Gastroesophageal sphincter (tissue), 4 donors: ENCODE results near the gene SMIM10L2A. TPM values are rescaled to one million over a fixed set of nuclear protein-coding genes. Genes with fewer than 3 reads are reported as not detected.
"Not testable (repeated sequence)": the region's sequence is repeated elsewhere in the genome, so short reads cannot be mapped to it uniquely, and the experiment has no call there.

ENCODE experiments used
- ATAC-seq: fragments of 150-250 bp; one replicate; pipeline ENCODE4 v1.9.1; 2016; ENCODE audit warnings: mild to moderate bottlenecking, moderate library complexity
- H3K27ac ChIP-seq, 4 donors: fragments of 200-600 bp; sonication (generic) in 3 of 4; 1 replicate in 3 of 4; 2 replicates in 1 of 4; pipeline ENCODE4 v1.5.1; 2016 to 2019
- H3K27me3 ChIP-seq: fragments of 200-600 bp; sonication (generic); one replicate; pipeline ENCODE4 v1.5.1; 2019
- H3K36me3 ChIP-seq, 2 donors: fragments of 200-600 bp; sonication (generic); one replicate each; pipeline ENCODE4 v1.5.1; 2019; ENCODE audit warnings: control low read depth in 1 of 2
- H3K4me1 ChIP-seq, 3 donors: fragments of 200-600 bp; sonication (generic); 1 replicate in 2 of 3; 2 replicates in 1 of 3; pipeline ENCODE4 v1.5.1; 2016 to 2019; ENCODE audit warnings: control low read depth in 2 of 3
- H3K4me3 ChIP-seq, 2 donors: fragments of 200-600 bp; sonication (generic); one replicate each; pipeline ENCODE4 v1.5.1; 2019; ENCODE audit warnings: mild to moderate bottlenecking in 1 of 2, moderate library complexity in 1 of 2
- H3K9me3 ChIP-seq, 3 donors: fragments of 200-600 bp; sonication (generic); one replicate each; pipeline ENCODE4 v1.5.1; 2017 to 2019; ENCODE audit warnings: control low read depth in 2 of 3
- EP300 ChIP-seq: sonication (generic); formaldehyde crosslinking; IDR thresholded peaks from one replicate; pipeline ENCODE4 v1.6.1; 2017; ENCODE audit warnings: antibody characterized with exemption, mild to moderate bottlenecking
- POLR2A ChIP-seq, 2 donors: fragments of 450-650 bp; IDR thresholded peaks; one replicate each; pipeline ENCODE4 v1.6.1; 2017; ENCODE audit warnings: antibody characterized with exemption in 2 of 2, mild to moderate bottlenecking in 2 of 2, moderate library complexity in 1 of 2
- POLR2AphosphoS5 ChIP-seq: sonication (generic); formaldehyde crosslinking; IDR thresholded peaks from one replicate; pipeline ENCODE4 v1.6.1; 2017; ENCODE audit warnings: antibody characterized with exemption
- WGBS, 2 donors: methylation state at CpG; one replicate each; pipeline ENCODE4 v1.1.5; 2018; ENCODE audit warnings: low coverage in 1 of 2; 5-methylcytosine and 5-hydroxymethylcytosine counted together
- total RNA-seq, 4 donors: library from RNA; depleted of rRNA; stranded (reverse); fragments of >200 nt; gene quantifications; one replicate each; pipeline ENCODE4 v1.1.0, GENCODE V29; 2016
- TF ChIP-seq, protein P1 (sequence below), 4 experiments: fragments of 200-600 bp in 2 of 4; fragments of 450-650 bp in 2 of 4; sonication (generic) in 1 of 4; IDR thresholded peaks; one replicate each; pipeline ENCODE4 v1.5.1; 2017 to 2019; ENCODE audit warnings: antibody characterized with exemption in 4 of 4, mild to moderate bottlenecking in 2 of 4, moderate library complexity in 2 of 4

The SMIM10L2A gene
- total RNA-seq, 4 donors from 2014 or later = 0.47 to 1.5 (median 1.1) TPM

DNA sequence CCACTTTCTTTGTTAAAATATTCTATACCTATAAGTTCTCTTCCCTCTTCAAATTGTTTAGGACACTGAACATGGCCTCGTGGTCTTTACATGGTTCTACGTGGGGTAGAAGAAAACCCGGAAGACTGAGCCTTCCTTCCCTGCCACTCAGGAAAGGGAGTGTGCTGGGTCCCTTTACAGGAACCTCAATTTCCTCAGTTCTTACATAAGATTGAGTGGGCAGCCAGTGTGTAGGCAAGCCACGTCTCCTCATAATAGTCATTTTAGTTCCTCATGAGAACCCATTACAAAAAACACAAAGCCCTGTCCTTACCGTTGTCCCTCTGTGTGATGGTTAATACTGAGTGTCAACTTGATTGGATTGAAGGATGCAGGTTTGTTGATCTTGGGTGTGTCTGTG, 28.7 kb upstream of the SMIM10L2A start:
- no peak for TF ChIP-seq EP300
- TF ChIP-seq POLR2AphosphoS5 = no peak
- no peak for TF ChIP-seq POLR2A (IDR thresholded peaks at IDR 0.05)
- TF ChIP-seq, protein P1, sequence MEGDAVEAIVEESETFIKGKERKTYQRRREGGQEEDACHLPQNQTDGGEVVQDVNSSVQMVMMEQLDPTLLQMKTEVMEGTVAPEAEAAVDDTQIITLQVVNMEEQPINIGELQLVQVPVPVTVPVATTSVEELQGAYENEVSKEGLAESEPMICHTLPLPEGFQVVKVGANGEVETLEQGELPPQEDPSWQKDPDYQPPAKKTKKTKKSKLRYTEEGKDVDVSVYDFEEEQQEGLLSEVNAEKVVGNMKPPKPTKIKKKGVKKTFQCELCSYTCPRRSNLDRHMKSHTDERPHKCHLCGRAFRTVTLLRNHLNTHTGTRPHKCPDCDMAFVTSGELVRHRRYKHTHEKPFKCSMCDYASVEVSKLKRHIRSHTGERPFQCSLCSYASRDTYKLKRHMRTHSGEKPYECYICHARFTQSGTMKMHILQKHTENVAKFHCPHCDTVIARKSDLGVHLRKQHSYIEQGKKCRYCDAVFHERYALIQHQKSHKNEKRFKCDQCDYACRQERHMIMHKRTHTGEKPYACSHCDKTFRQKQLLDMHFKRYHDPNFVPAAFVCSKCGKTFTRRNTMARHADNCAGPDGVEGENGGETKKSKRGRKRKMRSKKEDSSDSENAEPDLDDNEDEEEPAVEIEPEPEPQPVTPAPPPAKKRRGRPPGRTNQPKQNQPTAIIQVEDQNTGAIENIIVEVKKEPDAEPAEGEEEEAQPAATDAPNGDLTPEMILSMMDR (IDR thresholded peaks at IDR 0.05) = no peak
- 70% methylated on average over 4 of the region's 5 CpGs; no CpG with 5 or more reads in 1 of the 2 donors for WGBS, 2 donors
- ATAC-seq = no peak

DNA sequence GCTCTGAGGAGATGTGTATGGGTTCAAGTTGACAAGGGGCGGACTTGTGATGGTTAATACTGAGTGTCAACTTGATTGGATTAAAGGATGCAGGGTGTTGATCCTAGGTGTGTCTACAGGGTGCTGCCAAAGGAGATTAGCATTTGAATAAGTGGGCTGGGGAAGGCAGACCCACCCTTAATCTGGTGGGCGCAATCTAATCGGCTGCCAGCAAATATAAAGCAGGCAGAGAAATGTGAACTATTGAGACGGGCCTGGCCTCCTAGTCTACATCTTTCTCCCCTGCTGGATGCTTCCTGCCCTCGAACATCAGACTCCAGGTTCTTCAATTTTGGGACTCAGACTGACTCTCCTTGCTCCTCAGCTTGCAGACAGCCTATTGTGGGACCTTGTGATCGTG, 26.7 kb upstream of the SMIM10L2A start:
- 67 to 80% methylated on average over 1 to 4 of the region's 6 CpGs for WGBS, 2 donors
- TF ChIP-seq EP300 = no peak
- H3K9me3 ChIP-seq = no peaks in the 10 kb centered on the region
- no peak overlapping the region for H3K27ac ChIP-seq
- no peaks in the 10 kb centered on the region for H3K36me3 ChIP-seq
- H3K4me1 ChIP-seq = no peaks in the 10 kb centered on the region
- no peaks in the 10 kb centered on the region for H3K27me3 ChIP-seq
- no peak overlapping the region for H3K4me3 ChIP-seq
- ATAC-seq = no peak

More for the DNA sequence above, 28.7 kb upstream of the SMIM10L2A start:
- H3K36me3 ChIP-seq = no peaks in the 10 kb centered on the region
- no peaks in the 10 kb centered on the region for H3K4me1 ChIP-seq
- no peaks in the 10 kb centered on the region for H3K9me3 ChIP-seq
- H3K27ac ChIP-seq = no peak overlapping the region
- no peak overlapping the region for H3K4me3 ChIP-seq
- no peaks in the 10 kb centered on the region for H3K27me3 ChIP-seq

DNA sequence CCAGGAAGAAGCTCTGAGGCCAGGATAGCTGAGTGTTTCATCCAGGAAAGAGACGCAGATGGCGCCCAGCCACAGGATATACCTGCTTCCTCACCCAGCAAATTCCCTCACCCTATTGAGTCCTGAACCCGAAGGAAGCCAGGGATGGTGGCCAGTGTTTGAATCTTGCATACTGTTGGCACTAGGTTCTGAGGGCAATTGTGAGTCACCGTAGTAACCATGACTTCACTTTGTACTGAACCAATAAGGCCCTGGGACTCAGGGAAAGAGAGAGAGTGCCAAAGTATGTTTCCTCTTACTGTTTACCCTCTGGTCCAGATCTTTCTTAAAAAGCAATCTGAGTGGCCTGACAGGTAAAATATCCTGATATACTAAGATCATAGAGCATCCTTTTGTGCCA, 25.6 kb upstream of the SMIM10L2A start:
- Histone ChIP-seq H3K27ac (no peak overlapping the region), H3K4me1 (no peaks in the 10 kb centered on the region), H3K4me3 (no peak overlapping the region), H3K36me3 (no peaks in the 10 kb centered on the region), H3K9me3 (no peaks in the 10 kb centered on the region), H3K27me3 (no peaks in the 10 kb centered on the region)
- no peak for ATAC-seq
- WGBS, 2 donors = 50 to 94% methylated on average over 1 to 4 of the region's 4 CpGs
- no peak for TF ChIP-seq POLR2AphosphoS5

DNA sequence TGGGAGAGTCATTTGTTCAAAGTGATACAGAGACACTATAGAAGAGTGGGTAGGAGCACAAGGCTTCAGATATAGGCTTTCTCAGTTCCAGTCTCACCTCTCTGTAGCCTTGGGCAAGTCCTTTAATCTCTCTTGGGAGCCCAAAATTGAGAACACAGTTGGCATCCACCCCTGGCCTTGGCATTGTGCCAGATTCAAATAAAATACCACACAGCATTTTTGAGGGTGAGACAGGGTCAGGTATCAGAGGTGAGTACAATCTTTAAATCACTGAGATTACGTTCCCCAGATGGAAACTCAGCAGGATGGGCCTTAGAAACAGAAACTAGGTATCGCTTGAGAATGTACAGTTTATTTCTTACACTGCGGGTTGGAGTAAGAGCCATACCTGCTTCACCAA, 25.2 kb upstream of the SMIM10L2A start:
- Histone ChIP-seq H3K4me3 (no peak overlapping the region), H3K27me3 (no peaks in the 10 kb centered on the region), H3K27ac (no peak overlapping the region), H3K36me3 (no peaks in the 10 kb centered on the region), H3K9me3 (no peaks in the 10 kb centered on the region), H3K4me1 (no peaks in the 10 kb centered on the region)
- ATAC-seq = no peak
- TF ChIP-seq POLR2AphosphoS5 (no peak), EP300 (no peak), POLR2A (IDR thresholded peaks at IDR 0.05) (no peak)
- 77 to 93% methylated on average over 2 to 3 of the region's 3 CpGs for WGBS, 2 donors

DNA sequence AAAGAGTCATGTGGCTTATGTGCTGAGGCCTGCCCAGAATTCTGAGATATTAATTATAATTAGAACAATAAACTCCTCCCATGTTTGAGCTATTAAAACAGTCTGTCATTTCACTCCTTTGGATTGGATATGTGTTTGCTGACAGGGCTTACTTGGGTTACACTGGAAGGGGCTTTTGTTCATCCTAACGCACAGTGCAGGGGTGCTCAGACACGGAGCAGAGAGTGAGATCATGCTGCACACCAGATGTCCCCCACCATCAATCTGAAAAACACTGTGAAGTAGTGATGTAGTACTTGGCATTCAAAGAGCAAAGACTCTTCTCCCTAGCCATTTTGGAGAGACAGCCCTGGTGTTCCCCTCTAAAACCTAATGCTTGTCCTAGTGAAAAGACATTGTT, 24.1 kb upstream of the SMIM10L2A start:
- no peaks in the 10 kb centered on the region for H3K27me3 ChIP-seq
- H3K9me3 ChIP-seq = no peaks in the 10 kb centered on the region
- no peak overlapping the region for H3K4me3 ChIP-seq
- TF ChIP-seq EP300 (no peak), POLR2AphosphoS5 (no peak)
- TF ChIP-seq, protein P1 (IDR thresholded peaks at IDR 0.05) = no peak
- WGBS, 2 donors = no CpG with 5 or more reads among the region's 2 CpGs
- H3K4me1 ChIP-seq = no peaks in the 10 kb centered on the region
- no peak for ATAC-seq
- no peak overlapping the region for H3K27ac ChIP-seq
- H3K36me3 ChIP-seq = no peaks in the 10 kb centered on the region

DNA sequence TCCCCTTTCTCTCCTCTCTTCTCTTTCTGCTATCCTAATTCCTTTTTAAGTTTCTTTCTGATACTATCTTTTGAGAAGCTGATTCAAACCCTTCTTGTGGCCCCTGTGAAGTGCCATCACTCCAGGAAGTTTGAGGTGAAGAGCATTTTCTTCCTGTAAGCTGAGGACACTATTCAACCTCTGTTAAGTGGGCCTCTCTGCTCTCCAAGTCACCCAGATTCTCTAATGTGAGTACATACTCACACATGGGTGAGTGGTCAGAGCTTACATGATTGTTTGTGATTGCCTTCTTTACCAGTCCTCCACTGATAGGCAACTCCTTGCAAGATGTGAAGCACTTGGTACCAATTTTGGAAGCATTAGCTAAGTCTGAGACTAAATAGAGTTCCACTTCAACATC, 18.4 kb upstream of the SMIM10L2A start:
- ATAC-seq = no peak
- no peaks in the 10 kb centered on the region for H3K9me3 ChIP-seq

DNA sequence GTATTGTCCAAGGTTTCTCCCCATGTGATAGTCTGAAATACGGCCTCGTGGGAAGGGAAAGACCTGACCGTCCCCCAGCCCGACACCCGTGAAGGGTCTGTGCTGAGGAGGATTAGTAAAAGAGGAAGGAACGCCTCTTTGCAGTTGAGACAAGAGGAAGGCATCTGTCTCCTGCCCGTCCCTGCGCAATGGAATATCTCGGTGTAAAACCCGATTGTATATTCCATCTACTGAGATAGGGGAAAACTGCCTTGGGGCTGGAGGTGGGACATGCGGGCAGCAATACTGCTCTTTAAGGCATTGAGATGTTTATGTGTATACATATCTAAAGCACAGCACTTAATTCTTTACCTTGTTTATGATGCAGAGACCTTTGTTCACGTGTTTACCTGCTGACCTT, 15.3 kb upstream of the SMIM10L2A start:
- not testable (repeated sequence) for H3K27me3 ChIP-seq, H3K27ac ChIP-seq, H3K4me3 ChIP-seq, H3K9me3 ChIP-seq, H3K4me1 ChIP-seq, ATAC-seq, H3K36me3 ChIP-seq
- 0 to 24% methylated on average over 1 to 5 of the region's 12 CpGs for WGBS, 2 donors

More for the DNA sequence above, 18.4 kb upstream of the SMIM10L2A start:
- Histone ChIP-seq H3K4me1 (no peaks in the 10 kb centered on the region), H3K27ac (no peak overlapping the region), H3K4me3 (no peak overlapping the region), H3K27me3 (peaks cover 6% of the 10 kb centered on the region), H3K36me3 (no peaks in the 10 kb centered on the region)
- no peak for TF ChIP-seq POLR2AphosphoS5
- no peak for TF ChIP-seq POLR2A (IDR thresholded peaks at IDR 0.05)
- no peak for TF ChIP-seq EP300
- TF ChIP-seq, protein P1 (IDR thresholded peaks at IDR 0.05) = no peak
